Germinal center (tissue), 1 donor: Measurements from ENCODE around the gene PARK7.

Experiments
- DNase-seq: peaks from one replicate; pipeline ENCODE4 v3.0.0; 2012; ENCODE audit warnings: mixed read lengths, low spot score

Gene PARK7

GRCh38 chr1:8010080-8010664, 48.7 kb downstream of the PARK7 start:
- DNase-seq: no peak

GRCh38 chr1:8011016-8011415, 49.5 kb downstream of the PARK7 start:
- DNase-seq: no peak

GRCh38 chr1:8011923-8012858, 50.7 kb downstream of the PARK7 start:
- no peak for DNase-seq

- DNase-seq: no peak
Measured at GRCh38 chr1:8012955-8013354, 51.4 kb downstream of the PARK7 start.

- no peak for DNase-seq
Measured at GRCh38 chr1:8013399-8013798, 51.9 kb downstream of the PARK7 start.

- DNase-seq: no peak
Measured at GRCh38 chr1:8013800-8014199, 52.3 kb downstream of the PARK7 start.

- DNase-seq: no peak
Measured at GRCh38 chr1:8014381-8014988, 53.0 kb downstream of the PARK7 start.

GRCh38 chr1:8015036-8015808, 53.7 kb downstream of the PARK7 start:
- DNase-seq: peak; percentile 41

GRCh38 chr1:8015809-8016165, 54.3 kb downstream of the PARK7 start:
- DNase-seq: no peak

GRCh38 chr1:8016210-8016894, 54.8 kb downstream of the PARK7 start:
- DNase-seq: no peak

- DNase-seq: no peak
Measured at GRCh38 chr1:8016895-8017241, 55.4 kb downstream of the PARK7 start.

- no peak for DNase-seq
Measured at GRCh38 chr1:8017495-8018197, 56.1 kb downstream of the PARK7 start.

GRCh38 chr1:8018492-8019228, 57.1 kb downstream of the PARK7 start:
- no peak for DNase-seq

GRCh38 chr1:8019229-8019620, 57.7 kb downstream of the PARK7 start:
- no peak for DNase-seq

GRCh38 chr1:8020032-8020431, 58.5 kb downstream of the PARK7 start:
- no peak for DNase-seq

GRCh38 chr1:8021676-8022266, 60.3 kb downstream of the PARK7 start:
- no peak for DNase-seq

GRCh38 chr1:8022395-8023286, 61.1 kb downstream of the PARK7 start:
- no peak for DNase-seq

- DNase-seq: no peak
Measured at GRCh38 chr1:8023287-8023994, 61.9 kb downstream of the PARK7 start.

- no peak for DNase-seq
Measured at GRCh38 chr1:8023995-8024313, 62.4 kb downstream of the PARK7 start.
